Measurements from ENCODE around the gene TWSG1.

Gene TWSG1

GRCh38 chr18:9389706-9390105 lies 55.1 kb downstream of the TWSG1 start:
- TF ChIP-seq CTCF (conservative IDR thresholded peaks at IDR 0.05; ENCODE audit: low read length) (no peak), EZH2phosphoT487 (IDR thresholded peaks at IDR 0.05; ENCODE audit: borderline replicate concordance) (no peak)

GRCh38 chr18:9392726-9393125 lies 58.2 kb downstream of the TWSG1 start:
- Histone ChIP-seq H3K4me1 (ENCODE audit: insufficient read depth, low read length, poor library complexity, severe bottlenecking) (no peaks in the 10 kb centered on the region), H2AFZ (ENCODE audit: low read length) (no peak overlapping the region), H3K27me3 (ENCODE audit: insufficient read depth, low read length, poor library complexity, severe bottlenecking) (no peaks in the 10 kb centered on the region), H3K79me2 (ENCODE audit: insufficient read depth, low read length) (no peaks in the 10 kb centered on the region), H3K4me2 (ENCODE audit: low read depth, low read length, poor library complexity, severe bottlenecking) (no peak overlapping the region), H3K9me3 (ENCODE audit: insufficient read depth, low read depth, low read length) (peaks cover 4% of the 10 kb centered on the region), H3K36me3 (ENCODE audit: insufficient read depth, low read length) (peaks cover 11% of the 10 kb centered on the region; the same call in 1 of the 2 replicates), H3K4me3 (ENCODE audit: low read length, poor library complexity, severe bottlenecking) (no peak overlapping the region), H3K9ac (ENCODE audit: low read depth, low read length, poor library complexity, severe bottlenecking) (no peak overlapping the region), H4K20me1 (ENCODE audit: insufficient read depth, low read length, poor library complexity, severe bottlenecking) (no peaks in the 10 kb centered on the region), H3K9me2 (replicated peaks; ENCODE audit: low read depth, low read length) (no peaks in the 10 kb centered on the region), H3F3A (ENCODE audit: low read depth) (no peaks in the 10 kb centered on the region)
- TF ChIP-seq EZH2phosphoT487 (IDR thresholded peaks at IDR 0.05; ENCODE audit: borderline replicate concordance), result no peak

More at GRCh38 chr18:9389706-9390105, 55.1 kb downstream of the TWSG1 start:
- H3K36me3 ChIP-seq (ENCODE audit: insufficient read depth, low read length), result peaks cover 4% of the 10 kb centered on the region; the same call in 1 of the 2 replicates
- no peaks in the 10 kb centered on the region for H3K79me2 ChIP-seq (ENCODE audit: insufficient read depth, low read length)
- no peaks in the 10 kb centered on the region for H3K27me3 ChIP-seq (ENCODE audit: insufficient read depth, low read length, poor library complexity, severe bottlenecking)
- no peak overlapping the region for H3K9ac ChIP-seq (ENCODE audit: low read depth, low read length, poor library complexity, severe bottlenecking)
- no peaks in the 10 kb centered on the region for H3K9me2 ChIP-seq (replicated peaks; ENCODE audit: low read depth, low read length)
- H3K4me2 ChIP-seq (ENCODE audit: low read depth, low read length, poor library complexity, severe bottlenecking), result no peak overlapping the region
- H2AFZ ChIP-seq (ENCODE audit: low read length), result no peak overlapping the region
- H3K9me3 ChIP-seq (ENCODE audit: insufficient read depth, low read depth, low read length), result peaks cover 4% of the 10 kb centered on the region
- H3F3A ChIP-seq (ENCODE audit: low read depth), result no peaks in the 10 kb centered on the region
- H4K20me1 ChIP-seq (ENCODE audit: insufficient read depth, low read length, poor library complexity, severe bottlenecking), result no peaks in the 10 kb centered on the region
- H3K4me1 ChIP-seq (ENCODE audit: insufficient read depth, low read length, poor library complexity, severe bottlenecking), result no peaks in the 10 kb centered on the region
- H3K4me3 ChIP-seq (ENCODE audit: low read length, poor library complexity, severe bottlenecking), result no peak overlapping the region

DNA sequence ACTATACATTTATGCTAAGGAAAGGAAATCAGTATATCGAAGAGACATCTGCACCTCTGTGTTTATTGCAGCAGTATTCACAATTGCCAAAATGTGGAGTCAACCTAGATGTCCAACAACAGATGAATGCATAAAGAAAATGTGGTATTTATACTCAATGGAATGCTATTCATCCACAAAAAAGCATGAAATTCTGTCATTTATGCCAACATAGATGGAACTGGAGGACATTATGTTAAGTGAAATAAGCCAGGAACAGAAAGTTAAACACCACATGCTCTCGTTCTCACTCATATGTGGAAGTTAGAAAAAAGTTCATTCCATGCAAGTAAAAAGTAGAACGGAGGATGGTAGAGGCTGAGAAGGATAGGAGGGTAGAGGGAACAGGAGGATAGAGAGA lies 59.5 kb downstream of the TWSG1 start:
- TF ChIP-seq EZH2phosphoT487 (IDR thresholded peaks at IDR 0.05; ENCODE audit: borderline replicate concordance), result no peak
- TF ChIP-seq CTCF (conservative IDR thresholded peaks at IDR 0.05; ENCODE audit: low read length), result no peak
- Histone ChIP-seq H3K4me1 (ENCODE audit: insufficient read depth, low read length, poor library complexity, severe bottlenecking) (no peaks in the 10 kb centered on the region), H3K79me2 (ENCODE audit: insufficient read depth, low read length) (no peaks in the 10 kb centered on the region), H4K20me1 (ENCODE audit: insufficient read depth, low read length, poor library complexity, severe bottlenecking) (no peaks in the 10 kb centered on the region), H3K4me2 (ENCODE audit: low read depth, low read length, poor library complexity, severe bottlenecking) (no peak overlapping the region), H3K27me3 (ENCODE audit: insufficient read depth, low read length, poor library complexity, severe bottlenecking) (no peaks in the 10 kb centered on the region), H3K9me2 (replicated peaks; ENCODE audit: low read depth, low read length) (no peaks in the 10 kb centered on the region), H3K9me3 (ENCODE audit: insufficient read depth, low read depth, low read length) (peaks cover 4% of the 10 kb centered on the region), H3K9ac (ENCODE audit: low read depth, low read length, poor library complexity, severe bottlenecking) (no peak overlapping the region), H3K36me3 (ENCODE audit: insufficient read depth, low read length) (peaks cover 11% of the 10 kb centered on the region; the same call in 1 of the 2 replicates), H3F3A (ENCODE audit: low read depth) (no peaks in the 10 kb centered on the region), H3K4me3 (ENCODE audit: low read length, poor library complexity, severe bottlenecking) (no peak overlapping the region), H2AFZ (ENCODE audit: low read length) (no peak overlapping the region)

DNA sequence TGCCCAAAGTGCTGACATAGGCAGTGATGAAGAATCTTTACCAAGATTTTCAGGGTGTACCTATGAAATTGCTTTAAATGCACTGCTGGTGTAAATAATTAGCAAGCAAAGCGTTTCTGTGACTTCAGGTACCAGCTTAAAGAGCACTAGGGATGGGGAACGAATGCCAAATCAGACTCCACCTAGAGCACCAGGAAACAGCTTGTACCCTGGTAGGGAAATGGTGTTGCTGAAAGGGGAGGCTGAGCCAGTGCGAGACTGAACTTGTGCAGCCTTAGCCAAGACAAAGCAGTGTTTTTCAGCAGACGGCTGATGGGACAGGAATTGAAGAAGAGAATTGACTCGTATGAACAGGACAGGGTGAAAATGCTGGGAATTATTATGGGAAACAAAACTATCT lies 65.6 kb downstream of the TWSG1 start:
- Histone ChIP-seq H3K9ac (ENCODE audit: low read depth, low read length, poor library complexity, severe bottlenecking) (no peak overlapping the region), H3K9me3 (ENCODE audit: insufficient read depth, low read depth, low read length) (no peaks in the 10 kb centered on the region), H3K27me3 (ENCODE audit: insufficient read depth, low read length, poor library complexity, severe bottlenecking) (no peaks in the 10 kb centered on the region), H3K36me3 (ENCODE audit: insufficient read depth, low read length) (peaks cover 7% of the 10 kb centered on the region; the same call in 1 of the 2 replicates), H4K20me1 (ENCODE audit: insufficient read depth, low read length, poor library complexity, severe bottlenecking) (no peaks in the 10 kb centered on the region), H3K9me2 (replicated peaks; ENCODE audit: low read depth, low read length) (no peaks in the 10 kb centered on the region), H3K79me2 (ENCODE audit: insufficient read depth, low read length) (no peaks in the 10 kb centered on the region), H2AFZ (ENCODE audit: low read length) (no peak overlapping the region), H3K4me3 (ENCODE audit: low read length, poor library complexity, severe bottlenecking) (no peak overlapping the region), H3K4me2 (ENCODE audit: low read depth, low read length, poor library complexity, severe bottlenecking) (no peak overlapping the region), H3F3A (ENCODE audit: low read depth) (no peaks in the 10 kb centered on the region), H3K4me1 (ENCODE audit: insufficient read depth, low read length, poor library complexity, severe bottlenecking) (no peaks in the 10 kb centered on the region)
- TF ChIP-seq EZH2phosphoT487 (IDR thresholded peaks at IDR 0.05; ENCODE audit: borderline replicate concordance) (no peak), CTCF (conservative IDR thresholded peaks at IDR 0.05; ENCODE audit: low read length) (no peak)
